K562 (cell line): ENCODE results near the gene SCARF2. TPM values are rescaled to one million over a fixed set of nuclear protein-coding genes. Genes with fewer than 3 reads are reported as not detected.

Experiments
- BCOR ChIP-seq: fragments of 450-650 bp; IDR thresholded peaks from 2 replicates; pipeline ENCODE4 v1.6.1; 2016
- CCAR2 ChIP-seq: fragments of 200-400 bp; formaldehyde crosslinking; IDR thresholded peaks from 2 replicates; pipeline ENCODE4 v1.6.1; 2017; ENCODE audit warnings: mild to moderate bottlenecking, low read depth, low read length
- HNRNPK ChIP-seq: fragments of 200-400 bp; formaldehyde crosslinking; IDR thresholded peaks from one replicate; pipeline ENCODE4 v1.6.1; 2018; ENCODE audit warnings: mild to moderate bottlenecking, low read depth, low read length; ENCODE audit not compliant: poor library complexity, severe bottlenecking
- KLF10 ChIP-seq: fragments of 250-450 bp; sonication (Bioruptor Pico); IDR thresholded peaks from 2 replicates; pipeline ENCODE4 v1.6.1; 2021; ENCODE audit warnings: matching md5 sums
- NFIC ChIP-seq: fragments of 450-650 bp; IDR thresholded peaks from 2 replicates; pipeline ENCODE4 v1.6.1; 2017; ENCODE audit warnings: mild to moderate bottlenecking, inconsistent platforms
- NR1H2 ChIP-seq: sonication (generic); formaldehyde crosslinking; IDR thresholded peaks from 2 replicates; pipeline ENCODE4 v1.4.0; 2020; ENCODE audit warnings: mild to moderate bottlenecking, missing genetic modification reagents
- PHB ChIP-seq: fragments of 250-450 bp; sonication (Bioruptor Pico); IDR thresholded peaks from 2 replicates; pipeline ENCODE4 v1.5.0; 2021
- PTBP1 ChIP-seq: fragments of 200-400 bp; formaldehyde crosslinking; IDR thresholded peaks from 2 replicates; pipeline ENCODE4 v1.6.1; 2017; ENCODE audit warnings: low read depth, low read length
- RBM15 ChIP-seq: fragments of 200-400 bp; formaldehyde crosslinking; IDR thresholded peaks from 2 replicates; pipeline ENCODE4 v1.6.1; 2018; ENCODE audit warnings: mild to moderate bottlenecking, low read length, moderate library complexity; ENCODE audit not compliant: insufficient read depth
- RHOXF2B ChIP-seq: fragments of 250-450 bp; sonication (Bioruptor Pico); conservative IDR thresholded peaks from 2 replicates; pipeline ENCODE4 v1.5.1; 2021
- SAFB ChIP-seq: fragments of 200-400 bp; formaldehyde crosslinking; IDR thresholded peaks from 2 replicates; pipeline ENCODE4 v1.6.1; 2017; ENCODE audit warnings: low read depth, low read length, borderline replicate concordance
- TCF7 ChIP-seq: sonication (generic); IDR thresholded peaks from 2 replicates; pipeline ENCODE4 v1.6.1; 2016; ENCODE audit warnings: antibody characterized with exemption, borderline replicate concordance
- U2AF1 ChIP-seq: fragments of 200-400 bp; formaldehyde crosslinking; optimal IDR thresholded peaks from 2 replicates; pipeline ENCODE3; 2017; ENCODE audit warnings: mild to moderate bottlenecking, low read depth, low read length, moderate library complexity
- polyA plus RNA-seq, 8 experiments: library from polyadenylated mRNA; depleted of rRNA in 4 of 8; stranded (reverse) in 5 of 8; unstranded in 3 of 8; fragments of >200 nt; fragmentation: Nextera tagmentation in 2 of 8; fragmentation: Illumina TruSeq in 1 of 8; extraction: Ambion mirVana in 2 of 8; extraction: Trizol in 1 of 8; gene quantifications; 2 replicates each; pipeline versions ENCODE4 v1.2.1 to v1.2.3, GENCODE V29; 2011 to 2014; ENCODE audit warnings: inconsistent platforms in 1 of 8, missing spikeins in 1 of 8
- total RNA-seq, 7 experiments: library from RNA; depleted of rRNA in 6 of 7; stranded (reverse); fragments of >200 nt in 6 of 7; fragmentation: Illumina TruSeq in 2 of 7; extraction: Trizol in 2 of 7; gene quantifications; 2 replicates each; pipeline versions ENCODE4 v1.2.1 to v1.2.3, GENCODE V29; 2011 to 2021; ENCODE audit warnings: low replicate concordance in 1 of 7
- TF ChIP-seq, protein P1 (sequence below), 2 experiments: fragments of 450-650 bp; IDR thresholded peaks; 2 replicates each; pipeline ENCODE4 v1.6.1; 2016
- TF ChIP-seq, protein P2 (sequence below), 2 experiments: fragments of 450-650 bp in 1 of 2; sonication (generic) in 1 of 2; formaldehyde crosslinking; conservative IDR thresholded peaks; 2 replicates each; pipeline versions ENCODE4 v1.4.0 to v1.8.1; 2020 to 2022; ENCODE audit warnings: mild to moderate bottlenecking in 1 of 2, missing genetic modification reagents in 1 of 2
- TF ChIP-seq, protein P3 (sequence below): fragments of 200-800 bp; sonication (Bioruptor generic); IDR thresholded peaks from 2 replicates; pipeline ENCODE4 v1.6.1; 2016; ENCODE audit warnings: missing genetic modification characterization, missing compliant biosample characterization
- TF ChIP-seq, protein P4 (sequence below): fragments of 250-450 bp; sonication (Bioruptor Pico); IDR thresholded peaks from 2 replicates; pipeline ENCODE4 v1.9.0; 2021; ENCODE audit warnings: mild to moderate bottlenecking
- TF ChIP-seq, protein P5 (sequence below): IDR thresholded peaks from 2 replicates; pipeline ENCODE4 v1.6.1; 2016; ENCODE audit warnings: missing genetic modification characterization, missing compliant biosample characterization

Gene SCARF2
- total and polyA plus RNA-seq, 9 of the 15 experiments (the other 6 are each of a cell fraction or from before 2014, with no cell fraction given) = 0.06 to 0.32 (median 0.21) TPM; not detected in 5

DNA sequence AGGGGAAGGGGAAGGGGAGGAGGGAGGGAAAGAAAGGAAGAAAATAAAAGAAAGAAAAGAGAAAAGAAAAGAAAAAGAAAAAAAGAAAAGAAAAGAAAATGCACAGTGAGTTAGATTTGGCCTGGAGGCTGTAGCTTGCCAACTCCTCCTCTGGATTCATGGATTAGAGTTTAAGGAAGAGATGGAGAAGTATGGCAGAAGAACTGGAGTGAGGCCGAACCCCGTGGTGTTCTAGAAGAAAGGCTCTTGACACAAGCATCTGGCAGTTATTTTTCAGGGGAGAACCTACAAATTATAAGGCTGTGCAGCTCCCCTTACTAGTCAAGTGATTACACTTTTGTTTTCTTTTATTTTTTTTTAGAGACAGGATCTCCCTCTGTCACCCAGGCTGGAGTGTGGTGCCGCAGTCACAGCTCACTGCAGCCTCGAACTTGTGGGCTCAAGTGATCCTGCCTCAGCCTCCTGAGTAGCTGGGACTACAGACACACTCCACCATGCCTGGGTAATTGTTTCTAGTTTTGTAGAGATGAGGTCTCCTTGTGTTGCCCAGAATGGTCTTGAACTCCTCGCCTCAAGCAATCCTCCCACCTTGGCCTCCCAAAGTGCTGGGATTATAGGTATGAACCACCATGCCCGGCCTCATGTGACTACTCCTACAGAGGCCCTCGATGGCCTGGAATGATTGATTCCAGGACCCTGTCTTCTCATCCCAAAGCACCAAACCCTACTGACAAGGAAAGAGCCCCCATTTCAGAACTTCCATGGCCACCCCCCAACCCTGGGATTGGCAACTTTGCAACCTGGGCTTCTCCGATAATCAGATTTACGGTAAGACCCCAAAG lies 24.2 kb downstream of the SCARF2 start (continued):
- TF ChIP-seq BCOR = 0 out of 2 replicates have a peak, but pooled peaks have one; percentile 4
- no peak for TF ChIP-seq NFIC
- TF ChIP-seq, protein P1, sequence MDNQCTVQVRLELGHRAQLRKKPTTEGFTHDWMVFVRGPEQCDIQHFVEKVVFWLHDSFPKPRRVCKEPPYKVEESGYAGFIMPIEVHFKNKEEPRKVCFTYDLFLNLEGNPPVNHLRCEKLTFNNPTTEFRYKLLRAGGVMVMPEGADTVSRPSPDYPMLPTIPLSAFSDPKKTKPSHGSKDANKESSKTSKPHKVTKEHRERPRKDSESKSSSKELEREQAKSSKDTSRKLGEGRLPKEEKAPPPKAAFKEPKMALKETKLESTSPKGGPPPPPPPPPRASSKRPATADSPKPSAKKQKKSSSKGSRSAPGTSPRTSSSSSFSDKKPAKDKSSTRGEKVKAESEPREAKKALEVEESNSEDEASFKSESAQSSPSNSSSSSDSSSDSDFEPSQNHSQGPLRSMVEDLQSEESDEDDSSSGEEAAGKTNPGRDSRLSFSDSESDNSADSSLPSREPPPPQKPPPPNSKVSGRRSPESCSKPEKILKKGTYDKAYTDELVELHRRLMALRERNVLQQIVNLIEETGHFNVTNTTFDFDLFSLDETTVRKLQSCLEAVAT (IDR thresholded peaks at IDR 0.05) = peak; percentile 15 to 37; a peak in 1 of 4 replicates
- TF ChIP-seq, protein P2, sequence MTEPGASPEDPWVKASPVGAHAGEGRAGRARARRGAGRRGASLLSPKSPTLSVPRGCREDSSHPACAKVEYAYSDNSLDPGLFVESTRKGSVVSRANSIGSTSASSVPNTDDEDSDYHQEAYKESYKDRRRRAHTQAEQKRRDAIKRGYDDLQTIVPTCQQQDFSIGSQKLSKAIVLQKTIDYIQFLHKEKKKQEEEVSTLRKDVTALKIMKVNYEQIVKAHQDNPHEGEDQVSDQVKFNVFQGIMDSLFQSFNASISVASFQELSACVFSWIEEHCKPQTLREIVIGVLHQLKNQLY (CRISPR knock-in tag; conservative IDR thresholded peaks at IDR 0.05) = 0 out of 4 replicates have a peak, but pooled peaks of 1 of the 2 experiments have one; percentile 22
- TF ChIP-seq, protein P3, sequence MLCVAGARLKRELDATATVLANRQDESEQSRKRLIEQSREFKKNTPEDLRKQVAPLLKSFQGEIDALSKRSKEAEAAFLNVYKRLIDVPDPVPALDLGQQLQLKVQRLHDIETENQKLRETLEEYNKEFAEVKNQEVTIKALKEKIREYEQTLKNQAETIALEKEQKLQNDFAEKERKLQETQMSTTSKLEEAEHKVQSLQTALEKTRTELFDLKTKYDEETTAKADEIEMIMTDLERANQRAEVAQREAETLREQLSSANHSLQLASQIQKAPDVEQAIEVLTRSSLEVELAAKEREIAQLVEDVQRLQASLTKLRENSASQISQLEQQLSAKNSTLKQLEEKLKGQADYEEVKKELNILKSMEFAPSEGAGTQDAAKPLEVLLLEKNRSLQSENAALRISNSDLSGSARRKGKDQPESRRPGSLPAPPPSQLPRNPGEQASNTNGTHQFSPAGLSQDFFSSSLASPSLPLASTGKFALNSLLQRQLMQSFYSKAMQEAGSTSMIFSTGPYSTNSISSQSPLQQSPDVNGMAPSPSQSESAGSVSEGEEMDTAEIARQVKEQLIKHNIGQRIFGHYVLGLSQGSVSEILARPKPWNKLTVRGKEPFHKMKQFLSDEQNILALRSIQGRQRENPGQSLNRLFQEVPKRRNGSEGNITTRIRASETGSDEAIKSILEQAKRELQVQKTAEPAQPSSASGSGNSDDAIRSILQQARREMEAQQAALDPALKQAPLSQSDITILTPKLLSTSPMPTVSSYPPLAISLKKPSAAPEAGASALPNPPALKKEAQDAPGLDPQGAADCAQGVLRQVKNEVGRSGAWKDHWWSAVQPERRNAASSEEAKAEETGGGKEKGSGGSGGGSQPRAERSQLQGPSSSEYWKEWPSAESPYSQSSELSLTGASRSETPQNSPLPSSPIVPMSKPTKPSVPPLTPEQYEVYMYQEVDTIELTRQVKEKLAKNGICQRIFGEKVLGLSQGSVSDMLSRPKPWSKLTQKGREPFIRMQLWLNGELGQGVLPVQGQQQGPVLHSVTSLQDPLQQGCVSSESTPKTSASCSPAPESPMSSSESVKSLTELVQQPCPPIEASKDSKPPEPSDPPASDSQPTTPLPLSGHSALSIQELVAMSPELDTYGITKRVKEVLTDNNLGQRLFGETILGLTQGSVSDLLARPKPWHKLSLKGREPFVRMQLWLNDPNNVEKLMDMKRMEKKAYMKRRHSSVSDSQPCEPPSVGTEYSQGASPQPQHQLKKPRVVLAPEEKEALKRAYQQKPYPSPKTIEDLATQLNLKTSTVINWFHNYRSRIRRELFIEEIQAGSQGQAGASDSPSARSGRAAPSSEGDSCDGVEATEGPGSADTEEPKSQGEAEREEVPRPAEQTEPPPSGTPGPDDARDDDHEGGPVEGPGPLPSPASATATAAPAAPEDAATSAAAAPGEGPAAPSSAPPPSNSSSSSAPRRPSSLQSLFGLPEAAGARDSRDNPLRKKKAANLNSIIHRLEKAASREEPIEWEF (CRISPR knock-in tag) = no peak
- TF ChIP-seq, protein P4, sequence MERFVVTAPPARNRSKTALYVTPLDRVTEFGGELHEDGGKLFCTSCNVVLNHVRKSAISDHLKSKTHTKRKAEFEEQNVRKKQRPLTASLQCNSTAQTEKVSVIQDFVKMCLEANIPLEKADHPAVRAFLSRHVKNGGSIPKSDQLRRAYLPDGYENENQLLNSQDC (CRISPR knock-in tag) = 0 out of 2 replicates have a peak, but pooled peaks have one; percentile 27
- TF ChIP-seq U2AF1 = peak; percentile 64
- no peak for TF ChIP-seq NR1H2 (CRISPR knock-in tag)
- TF ChIP-seq CCAR2 = 0 out of 2 replicates have a peak, but pooled peaks have one; percentile 9
- TF ChIP-seq RBM15 = no peak
- 0 out of 2 replicates have a peak, but pooled peaks have one; percentile 68 for TF ChIP-seq RHOXF2B
- 0 out of 2 replicates have a peak, but pooled peaks have one; percentile 21 for TF ChIP-seq KLF10 (CRISPR knock-in tag)
- TF ChIP-seq SAFB = no peak
- TF ChIP-seq TCF7 = 0 out of 2 replicates have a peak, but pooled peaks have one; percentile 50
- 0 out of 2 replicates have a peak, but pooled peaks have one; percentile 46 for TF ChIP-seq PTBP1
- TF ChIP-seq PHB (CRISPR knock-in tag) = peak; percentile 62; the same call in 1 of the 2 replicates
- TF ChIP-seq HNRNPK = peak; percentile 99
- TF ChIP-seq, protein P5, sequence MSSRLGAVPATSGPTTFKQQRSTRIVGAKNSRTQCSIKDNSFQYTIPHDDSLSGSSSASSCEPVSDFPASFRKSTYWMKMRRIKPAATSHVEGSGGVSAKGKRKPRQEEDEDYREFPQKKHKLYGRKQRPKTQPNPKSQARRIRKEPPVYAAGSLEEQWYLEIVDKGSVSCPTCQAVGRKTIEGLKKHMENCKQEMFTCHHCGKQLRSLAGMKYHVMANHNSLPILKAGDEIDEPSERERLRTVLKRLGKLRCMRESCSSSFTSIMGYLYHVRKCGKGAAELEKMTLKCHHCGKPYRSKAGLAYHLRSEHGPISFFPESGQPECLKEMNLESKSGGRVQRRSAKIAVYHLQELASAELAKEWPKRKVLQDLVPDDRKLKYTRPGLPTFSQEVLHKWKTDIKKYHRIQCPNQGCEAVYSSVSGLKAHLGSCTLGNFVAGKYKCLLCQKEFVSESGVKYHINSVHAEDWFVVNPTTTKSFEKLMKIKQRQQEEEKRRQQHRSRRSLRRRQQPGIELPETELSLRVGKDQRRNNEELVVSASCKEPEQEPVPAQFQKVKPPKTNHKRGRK (tag) = peak; percentile 99
